PC-3 (cell line): Measurements from ENCODE around the gene CCDC184.

Experiments used
- CTCF ChIP-seq: fragments of 300-600 bp; sonication (generic); conservative IDR thresholded peaks from 2 replicates; pipeline ENCODE4 v1.5.1; 2017; ENCODE audit warnings: antibody characterized with exemption, low read depth, mild to moderate bottlenecking, low read length
- EZH2 ChIP-seq: fragments of 300-600 bp; sonication (generic); IDR thresholded peaks from one replicate; pipeline ENCODE4 v1.6.1; 2017; ENCODE audit warnings: antibody characterized with exemption, mild to moderate bottlenecking, low read length; ENCODE audit not compliant: unreplicated experiment
- EZH2phosphoT487 ChIP-seq: fragments of 300-600 bp; sonication (generic); IDR thresholded peaks from 2 replicates; pipeline ENCODE4 v1.6.1; 2018; ENCODE audit warnings: mild to moderate bottlenecking, antibody characterized with exemption, low read length, borderline replicate concordance

DNA sequence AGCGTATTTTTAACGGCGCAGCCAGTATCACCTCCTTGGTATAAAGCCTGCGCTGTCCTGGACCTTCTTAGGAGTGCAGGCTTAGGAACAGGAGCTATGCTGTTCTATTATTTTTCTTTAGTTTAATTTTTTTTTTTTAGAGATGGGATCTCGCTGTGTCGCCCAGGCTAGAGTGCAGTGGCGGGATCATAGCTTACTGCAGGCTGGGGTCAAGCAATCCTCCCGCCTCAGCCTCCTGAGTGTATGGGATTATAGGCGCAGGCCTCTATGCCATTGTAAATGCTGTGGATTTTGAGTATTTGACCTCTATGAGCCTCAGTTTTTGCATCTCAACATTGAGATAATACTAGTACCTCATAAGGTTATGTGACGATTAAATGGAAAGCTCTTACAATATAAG, 15.5 kb downstream of the CCDC184 start:
- no peak for TF ChIP-seq CTCF
- no peak for TF ChIP-seq EZH2phosphoT487
- no peak for TF ChIP-seq EZH2
